Right renal cortex interstitium (tissue), 3 donors: ENCODE data around the gene TECTB. TPM values are rescaled to one million over a fixed set of nuclear protein-coding genes. Genes with fewer than 3 reads are reported as not detected.

Experiments used
- DNase-seq, 3 donors: peaks; one replicate each; pipeline ENCODE4 v3.0.0-alpha.2; 2013; ENCODE audit warnings: low read depth in 3 of 3, low spot score in 2 of 3
- polyA plus RNA-seq, 3 donors: library from polyadenylated mRNA; unstranded; fragments of 120-200 nt; gene quantifications; one replicate each; pipeline ENCODE4 v1.2.1, GENCODE V29; 2013; ENCODE audit not compliant: insufficient read length in 3 of 3

The TECTB gene
- polyA plus RNA-seq, 3 donors: not detected

GRCh38 chr10:112271982-112272381, 11.2 kb upstream of the TECTB start:
- DNase-seq: no peak

GRCh38 chr10:112274831-112275230, 8.4 kb upstream of the TECTB start:
- DNase-seq: no peak

GRCh38 chr10:112275512-112276245, 7.5 kb upstream of the TECTB start:
- DNase-seq: no peak

- no peak for DNase-seq
These were observed 4.3 kb upstream of the TECTB start for GRCh38 chr10:112278871-112279270.

- no peak for DNase-seq
These were observed 3.8 kb upstream of the TECTB start for GRCh38 chr10:112279433-112279832.

GRCh38 chr10:112280205-112280921, 2.8 kb upstream of the TECTB start:
- DNase-seq: no peak

GRCh38 chr10:112282086-112282485, 1.1 kb upstream of the TECTB start:
- no peak for DNase-seq

GRCh38 chr10:112286837-112287818, 3.9 kb downstream of the TECTB start:
- no peak for DNase-seq

- no peak for DNase-seq
These were observed 4.6 kb downstream of the TECTB start for GRCh38 chr10:112287844-112288243.

GRCh38 chr10:112288486-112288885, 5.3 kb downstream of the TECTB start:
- DNase-seq: no peak

GRCh38 chr10:112289373-112290053, 6.3 kb downstream of the TECTB start:
- no peak for DNase-seq

GRCh38 chr10:112290054-112290373, 6.8 kb downstream of the TECTB start:
- DNase-seq: no peak

- DNase-seq: no peak
These were observed 11.0 kb downstream of the TECTB start for GRCh38 chr10:112294169-112294568.

- DNase-seq: no peak
These were observed 12.9 kb downstream of the TECTB start for GRCh38 chr10:112295853-112296830.

- no peak for DNase-seq
These were observed 13.7 kb downstream of the TECTB start for GRCh38 chr10:112296908-112297331.

- DNase-seq: no peak
These were observed 15.4 kb downstream of the TECTB start for GRCh38 chr10:112298581-112298980.

- no peak for DNase-seq
These were observed 16.3 kb downstream of the TECTB start for GRCh38 chr10:112299456-112299855.

- no peak for DNase-seq
These were observed 19.1 kb downstream of the TECTB start for GRCh38 chr10:112302335-112302734.

- DNase-seq: no peak
These were observed 20.3 kb downstream of the TECTB start for GRCh38 chr10:112303528-112303927.
